ENCODE measurements around the gene ABLIM1.

Gene ABLIM1

GRCh38 chr10:114543456-114543855 is 114.6 kb downstream of the ABLIM1 start:
- DNase-seq: no peak
- in situ Hi-C loops (cut with HindIII; ENCODE audit: low pct_ligation_motif_present, low pct_unique_long_range_greater_than_20kb, low sequenced_read_pairs): no loop called here

- in situ Hi-C loops (cut with HindIII; ENCODE audit: low pct_ligation_motif_present, low pct_unique_long_range_greater_than_20kb, low sequenced_read_pairs): no loop called here
- no peak for DNase-seq
Observed at GRCh38 chr10:114542373-114542772, 115.7 kb downstream of the ABLIM1 start.

GRCh38 chr10:114541797-114542160 is 116.3 kb downstream of the ABLIM1 start:
- DNase-seq: no peak
- in situ Hi-C loops (cut with HindIII; ENCODE audit: low pct_ligation_motif_present, low pct_unique_long_range_greater_than_20kb, low sequenced_read_pairs): no loop called here

DNA sequence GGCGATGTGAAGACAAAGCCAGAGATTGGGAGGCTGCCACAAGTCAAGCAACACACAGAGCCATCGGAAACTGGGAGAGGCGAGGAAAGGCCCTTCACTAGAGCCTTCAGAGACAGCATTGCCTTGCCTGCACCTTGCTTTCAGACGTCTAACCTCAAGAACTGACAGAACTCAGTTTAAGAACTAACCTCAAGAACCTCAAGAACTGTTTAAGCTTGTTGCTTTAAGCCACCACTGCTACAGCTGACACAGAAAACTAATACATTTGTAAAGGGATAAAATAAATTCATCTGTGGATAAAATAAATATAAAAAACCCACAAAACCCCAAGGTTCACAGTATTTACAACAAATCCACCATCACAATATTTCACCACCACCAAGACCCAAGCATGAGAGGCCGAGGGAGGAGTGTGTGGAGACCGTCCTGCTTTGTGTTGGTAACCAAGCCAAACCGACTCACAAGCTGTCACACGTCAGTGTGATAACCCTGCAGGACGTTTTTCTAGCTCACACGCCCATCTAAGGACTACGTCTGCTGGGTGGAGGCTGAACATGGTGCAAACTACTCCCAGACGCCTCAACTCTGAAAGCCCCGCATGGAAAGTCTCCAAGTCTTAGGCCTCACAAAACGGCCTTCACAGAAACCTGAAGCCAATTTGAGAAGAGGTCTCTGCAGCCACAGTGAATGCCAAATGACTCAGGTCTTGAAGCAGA is 116.8 kb downstream of the ABLIM1 start:
- in situ Hi-C loops (cut with HindIII; ENCODE audit: low pct_ligation_motif_present, low pct_unique_long_range_greater_than_20kb, low sequenced_read_pairs): no loop called here
- no peak for DNase-seq

- no peak for DNase-seq
- in situ Hi-C loops (cut with HindIII; ENCODE audit: low pct_ligation_motif_present, low pct_unique_long_range_greater_than_20kb, low sequenced_read_pairs): no loop called here
Observed at GRCh38 chr10:114540236-114540635, 117.8 kb downstream of the ABLIM1 start.

DNA sequence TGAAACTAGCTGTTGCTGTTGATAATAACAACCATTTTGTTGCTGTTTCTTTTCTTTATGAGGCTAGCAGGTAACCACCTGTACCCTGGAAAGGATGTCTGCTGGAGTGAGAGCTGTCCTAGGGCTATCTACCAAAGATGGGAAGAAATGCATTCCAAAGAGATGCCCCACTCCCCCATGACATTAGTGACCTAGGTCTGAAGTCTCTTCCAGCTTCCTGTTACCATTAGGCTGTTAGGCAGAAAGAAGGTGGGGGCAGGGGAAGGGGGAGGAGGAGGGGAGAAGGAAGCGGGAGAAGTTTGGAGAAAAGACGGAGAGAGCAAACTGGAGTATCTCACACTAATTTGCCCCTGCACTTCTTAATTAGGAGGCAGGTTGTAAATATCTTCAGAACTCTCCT is 118.5 kb downstream of the ABLIM1 start:
- in situ Hi-C loops (cut with HindIII; ENCODE audit: low pct_ligation_motif_present, low pct_unique_long_range_greater_than_20kb, low sequenced_read_pairs): no loop called here
- DNase-seq: no peak

GRCh38 chr10:114538181-114538906 is 119.7 kb downstream of the ABLIM1 start:
- no peak for DNase-seq
- in situ Hi-C loops (cut with HindIII; ENCODE audit: low pct_ligation_motif_present, low pct_unique_long_range_greater_than_20kb, low sequenced_read_pairs): no loop called here

DNA sequence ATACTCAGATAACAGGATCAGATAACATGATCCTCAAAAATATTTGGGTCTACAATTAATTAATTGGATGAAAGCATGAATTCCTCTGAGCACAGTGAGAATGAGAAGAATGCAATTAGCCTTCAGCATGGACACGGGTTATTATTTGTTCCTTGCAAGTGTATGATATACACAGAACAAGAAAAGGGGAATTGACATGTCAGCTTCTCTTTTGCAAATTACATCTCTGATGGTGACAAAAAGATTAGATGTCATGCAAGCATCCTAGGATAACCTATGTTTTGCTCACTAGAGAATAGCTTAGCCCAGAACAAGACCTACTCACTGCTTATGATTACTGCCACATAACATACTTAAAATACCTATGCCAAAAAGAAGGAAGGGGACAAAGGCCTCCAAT is 120.3 kb downstream of the ABLIM1 start:
- DNase-seq: no peak
- in situ Hi-C loops (cut with HindIII; ENCODE audit: low pct_ligation_motif_present, low pct_unique_long_range_greater_than_20kb, low sequenced_read_pairs): no loop called here

- in situ Hi-C loops (cut with HindIII; ENCODE audit: low pct_ligation_motif_present, low pct_unique_long_range_greater_than_20kb, low sequenced_read_pairs): no loop called here
- DNase-seq: no peak
Observed at GRCh38 chr10:114534571-114534981, 123.5 kb downstream of the ABLIM1 start.

- in situ Hi-C loops (cut with HindIII; ENCODE audit: low pct_ligation_motif_present, low pct_unique_long_range_greater_than_20kb, low sequenced_read_pairs): no loop called here
- no peak for DNase-seq
Observed at GRCh38 chr10:114532226-114532625, 125.8 kb downstream of the ABLIM1 start.

DNA sequence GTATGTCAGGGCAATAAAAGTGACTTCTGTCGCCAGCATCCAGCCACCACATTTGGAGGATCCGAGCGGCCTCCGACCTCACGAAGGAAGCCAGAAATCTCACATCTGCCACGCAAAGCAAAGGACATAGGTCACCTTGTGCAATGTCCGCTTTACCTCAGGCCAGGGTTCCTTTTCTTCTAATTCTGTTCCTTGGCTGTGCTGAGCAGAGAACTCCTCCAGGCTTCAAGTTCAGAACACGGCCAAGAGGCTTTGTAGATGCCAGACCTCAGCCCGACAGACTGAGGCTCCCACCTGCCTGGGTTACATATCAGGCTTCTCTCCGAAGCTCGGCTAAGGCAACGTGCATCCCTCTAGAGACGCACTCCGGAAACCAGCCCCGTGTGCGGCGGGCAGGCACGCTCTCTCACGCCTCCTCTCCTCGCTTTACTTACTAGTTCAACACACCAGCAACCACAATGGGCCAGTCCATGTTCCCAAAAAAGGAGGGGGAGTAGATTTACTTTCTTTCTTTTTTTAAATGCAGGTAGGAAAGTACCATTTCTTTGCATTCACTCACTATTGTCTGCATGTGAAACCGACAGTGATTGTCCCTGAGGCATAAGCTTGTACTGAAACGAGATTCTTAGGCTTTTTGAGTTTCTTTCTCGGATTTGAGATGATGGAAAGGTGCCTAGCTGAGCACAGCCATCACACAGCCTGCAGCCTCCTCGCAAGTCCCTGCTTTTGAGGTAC is 131.4 kb downstream of the ABLIM1 start:
- in situ Hi-C loops (cut with HindIII; ENCODE audit: low pct_ligation_motif_present, low pct_unique_long_range_greater_than_20kb, low sequenced_read_pairs): no loop called here
- no peak for DNase-seq

- DNase-seq: no peak
- in situ Hi-C loops (cut with HindIII; ENCODE audit: low pct_ligation_motif_present, low pct_unique_long_range_greater_than_20kb, low sequenced_read_pairs): no loop called here
Observed at GRCh38 chr10:114526126-114526503, 132.0 kb downstream of the ABLIM1 start.

DNA sequence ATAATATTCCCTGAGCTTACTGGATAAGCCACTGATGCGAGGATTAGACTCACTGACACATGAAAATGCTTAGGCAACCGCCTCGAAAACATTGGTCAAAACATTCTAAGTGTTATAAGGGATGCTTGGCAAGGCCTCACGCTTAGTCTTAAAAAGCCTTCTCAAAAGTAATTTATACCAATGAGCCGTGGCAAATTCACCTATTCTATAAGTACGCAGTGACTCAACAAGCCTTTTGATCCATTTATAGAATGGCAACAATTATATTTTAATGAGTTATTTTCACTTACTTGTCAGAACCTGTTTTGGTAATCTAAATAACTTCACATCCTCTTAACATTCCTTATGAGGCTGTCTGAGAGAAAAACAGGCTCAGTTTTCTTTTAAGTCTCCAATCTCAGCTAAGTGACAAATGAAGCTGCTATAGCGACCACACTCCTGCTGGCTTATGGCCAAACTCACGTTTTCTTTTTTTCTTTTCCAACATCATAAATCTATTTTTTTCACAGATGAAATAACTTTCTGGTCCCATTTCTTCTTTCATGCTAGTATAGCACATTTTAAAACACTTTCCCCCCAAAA is 132.6 kb downstream of the ABLIM1 start:
- no peak for DNase-seq
- in situ Hi-C loops (cut with HindIII; ENCODE audit: low pct_ligation_motif_present, low pct_unique_long_range_greater_than_20kb, low sequenced_read_pairs): no loop called here

GRCh38 chr10:114523876-114524275 is 134.2 kb downstream of the ABLIM1 start:
- in situ Hi-C loops (cut with HindIII; ENCODE audit: low pct_ligation_motif_present, low pct_unique_long_range_greater_than_20kb, low sequenced_read_pairs): no loop called here
- DNase-seq: no peak

DNA sequence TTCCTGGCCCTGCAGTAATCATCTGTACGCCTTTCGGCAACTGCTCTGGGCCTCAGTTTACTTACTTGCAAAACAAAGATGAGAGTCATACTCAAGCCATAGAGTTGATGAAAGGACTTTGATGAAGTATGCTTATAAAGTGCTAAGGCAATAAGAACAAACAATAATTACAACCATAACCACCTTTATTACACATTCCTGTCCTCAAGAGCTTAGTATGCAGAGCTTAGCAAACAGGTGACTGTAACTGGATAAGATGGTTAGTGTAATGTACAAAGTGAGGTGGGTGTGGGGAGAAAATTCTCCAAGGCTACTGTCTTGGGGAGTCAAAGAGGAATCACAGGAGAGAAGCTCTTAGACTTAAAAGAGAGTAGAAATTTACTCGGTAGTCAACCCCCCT is 136.8 kb downstream of the ABLIM1 start:
- DNase-seq: no peak
- in situ Hi-C loops (cut with HindIII; ENCODE audit: low pct_ligation_motif_present, low pct_unique_long_range_greater_than_20kb, low sequenced_read_pairs): no loop called here

DNA sequence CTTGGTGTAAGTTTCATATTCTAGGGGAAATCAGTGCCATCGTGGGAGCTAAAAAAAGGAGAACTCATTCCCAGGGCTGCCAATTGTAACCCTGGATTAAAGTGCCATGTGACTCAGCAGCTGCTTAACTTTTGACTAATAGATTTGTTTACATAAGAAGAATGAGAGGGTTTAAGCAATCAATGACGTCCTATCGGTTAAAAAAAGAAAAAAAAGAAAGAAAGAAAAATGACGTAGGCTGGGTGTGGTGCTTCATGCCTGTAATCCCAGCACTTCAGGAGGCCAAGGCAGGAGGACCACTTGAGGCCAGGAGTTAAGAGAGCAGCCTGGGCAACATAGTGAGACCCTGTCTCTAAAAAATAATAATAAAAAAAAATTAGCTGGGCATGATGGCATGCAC is 137.6 kb downstream of the ABLIM1 start:
- DNase-seq: no peak
- in situ Hi-C loops (cut with HindIII; ENCODE audit: low pct_ligation_motif_present, low pct_unique_long_range_greater_than_20kb, low sequenced_read_pairs): no loop called here

- in situ Hi-C loops (cut with HindIII; ENCODE audit: low pct_ligation_motif_present, low pct_unique_long_range_greater_than_20kb, low sequenced_read_pairs): no loop called here
- DNase-seq: no peak
Observed at GRCh38 chr10:114519756-114520293, 138.2 kb downstream of the ABLIM1 start.

GRCh38 chr10:114519306-114519669 is 138.8 kb downstream of the ABLIM1 start:
- in situ Hi-C loops (cut with HindIII; ENCODE audit: low pct_ligation_motif_present, low pct_unique_long_range_greater_than_20kb, low sequenced_read_pairs): no loop called here

More at GRCh38 chr10:114519306-114519669, 138.8 kb downstream of the ABLIM1 start:
- DNase-seq: no peak

All from ACHN (cell line).